ENCODE results near the gene FAM193A. TPM values are rescaled to one million over a fixed set of nuclear protein-coding genes. Genes with fewer than 3 reads are reported as not detected.
"Not testable (repeated sequence)": the region's sequence is repeated elsewhere in the genome, so short reads cannot be mapped to it uniquely, and the experiment has no call there.

The FAM193A gene
- total RNA-seq, 1 donor from 2014 or later, result 26.1 TPM

DNA sequence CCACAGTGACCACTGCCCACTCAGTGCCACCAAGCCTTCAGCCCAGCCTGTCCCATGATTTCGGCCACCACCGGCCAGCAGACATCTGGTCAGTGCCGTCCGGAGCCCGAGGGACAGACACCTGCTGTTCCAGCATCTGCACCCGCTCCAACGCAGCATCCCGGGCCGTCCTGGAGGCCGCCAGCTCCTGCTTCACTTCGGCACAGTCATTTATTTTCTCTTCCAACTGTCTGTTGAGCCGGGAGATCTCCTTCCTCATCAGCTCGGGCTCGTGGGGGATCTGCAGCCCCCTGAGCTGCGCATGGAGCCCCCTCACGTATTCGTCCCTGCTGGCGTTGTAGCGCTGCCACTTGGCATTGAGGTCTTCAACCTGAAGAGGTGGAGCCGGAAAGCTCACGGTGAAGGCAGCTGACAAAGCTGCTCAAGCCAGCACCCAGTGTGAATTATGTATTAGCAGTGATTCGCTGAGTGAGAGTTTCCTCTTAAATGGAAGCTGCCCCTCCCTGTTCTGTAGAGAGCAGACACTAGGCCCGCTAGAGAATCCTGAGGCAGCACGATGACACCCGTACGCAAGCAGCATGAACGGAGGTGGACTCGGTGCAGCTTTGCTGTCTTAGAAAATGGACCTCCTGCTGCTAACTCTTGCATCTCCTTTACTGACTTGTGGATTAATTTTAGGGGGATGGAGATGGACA lies 208.3 kb downstream of the FAM193A start:
- DNase-seq (ENCODE audit: extremely low read depth, low read depth, low spot score), result no peak

DNA sequence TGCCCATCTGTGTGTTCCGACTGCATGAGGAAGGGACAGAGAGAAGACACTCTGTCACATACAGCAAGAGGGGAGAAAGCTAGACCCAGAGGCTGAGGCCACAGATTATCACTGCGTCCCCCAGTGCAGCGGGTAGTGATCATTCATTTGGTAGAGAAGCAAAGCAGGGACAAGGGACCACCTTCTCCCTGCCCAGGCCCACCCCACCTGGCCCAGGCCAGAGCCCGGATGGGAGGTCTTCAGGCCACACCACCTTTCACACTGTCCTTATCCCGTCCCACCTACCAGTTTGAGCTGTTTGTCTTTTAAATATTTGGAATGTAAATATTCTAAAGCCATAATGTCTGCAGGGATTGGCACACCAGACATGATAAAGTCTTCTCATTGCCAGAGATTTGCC lies 209.1 kb downstream of the FAM193A start:
- no peak for DNase-seq (ENCODE audit: extremely low read depth, low read depth, low spot score)

DNA sequence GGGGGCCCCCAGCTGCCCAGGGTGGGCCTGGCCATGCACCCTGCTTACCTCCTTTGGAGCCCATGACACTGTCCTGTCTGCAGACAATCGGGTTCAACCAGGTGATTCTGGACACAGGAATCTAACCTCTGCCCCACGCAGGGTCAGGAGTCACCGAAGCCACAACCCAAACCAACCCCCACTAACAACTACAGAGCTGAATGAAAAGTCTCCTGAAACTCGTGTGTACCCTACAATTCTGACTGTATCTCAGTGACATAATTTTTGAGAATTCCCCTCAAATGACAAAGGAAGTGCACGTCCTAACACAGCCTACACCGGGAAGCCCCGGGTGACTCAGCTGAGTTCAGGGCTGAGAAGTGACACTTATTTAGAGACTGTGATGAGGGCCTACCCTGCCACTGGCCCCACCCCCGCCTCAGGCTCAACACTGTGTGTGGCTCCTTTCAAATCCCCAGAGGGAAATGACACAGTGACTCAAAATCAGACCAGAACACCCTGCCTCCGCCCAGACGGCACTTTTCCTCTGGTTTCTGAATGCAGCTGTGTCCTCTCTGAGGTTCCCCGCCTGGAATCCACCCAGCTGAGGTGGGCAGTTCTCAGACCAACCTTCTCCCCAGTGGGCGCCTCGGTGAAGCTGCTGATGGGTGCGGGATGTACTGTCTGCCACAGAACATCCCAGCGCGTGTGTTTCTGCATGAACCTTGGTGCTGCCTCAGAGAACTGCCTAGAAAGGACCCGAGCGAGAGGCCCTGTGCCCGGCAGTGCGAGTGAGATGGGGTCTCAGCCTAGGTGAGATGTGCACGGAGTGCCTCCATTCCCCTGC lies 209.7 kb downstream of the FAM193A start:
- no peak for DNase-seq (ENCODE audit: extremely low read depth, low read depth, low spot score)

DNA sequence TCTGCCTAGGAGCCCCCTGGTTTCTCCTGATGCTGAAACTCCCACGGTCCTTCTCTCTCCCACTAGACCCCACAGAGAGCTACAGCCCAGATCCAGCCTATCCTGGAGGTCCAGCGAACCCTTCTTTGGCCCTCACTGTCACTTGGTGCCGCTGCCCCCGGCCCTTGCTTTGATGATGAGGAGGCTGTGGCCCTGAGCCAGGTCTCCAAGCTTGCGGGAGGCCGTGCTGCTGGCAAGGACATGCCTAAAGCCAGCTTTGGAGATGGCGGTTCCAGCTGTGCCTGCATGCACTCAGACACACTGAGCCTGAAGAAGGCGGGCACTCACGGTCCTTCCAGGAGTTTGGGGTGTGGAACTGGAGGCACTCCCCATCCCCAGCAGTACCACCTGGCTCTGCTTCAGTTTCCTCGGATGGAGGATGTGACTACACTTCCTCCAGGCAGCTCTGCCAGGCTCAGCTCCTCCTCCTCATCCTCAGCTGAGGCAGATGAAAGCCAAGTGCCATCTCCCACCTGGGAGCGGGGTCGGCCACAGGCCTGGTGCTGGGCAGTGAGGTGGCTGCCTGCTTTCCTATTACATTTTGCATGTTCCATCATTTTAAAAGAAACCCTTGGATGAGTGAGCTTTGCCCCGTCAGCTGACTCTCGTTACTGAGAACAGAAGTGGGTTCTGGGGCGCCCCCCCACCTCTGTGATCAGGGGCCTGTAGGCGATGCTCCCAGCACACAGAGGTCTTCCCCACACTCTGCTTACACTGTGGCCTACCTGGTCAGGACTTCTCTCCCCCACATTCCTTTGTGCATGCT lies 210.6 kb downstream of the FAM193A start:
- DNase-seq (ENCODE audit: extremely low read depth, low read depth, low spot score), result no peak

DNA sequence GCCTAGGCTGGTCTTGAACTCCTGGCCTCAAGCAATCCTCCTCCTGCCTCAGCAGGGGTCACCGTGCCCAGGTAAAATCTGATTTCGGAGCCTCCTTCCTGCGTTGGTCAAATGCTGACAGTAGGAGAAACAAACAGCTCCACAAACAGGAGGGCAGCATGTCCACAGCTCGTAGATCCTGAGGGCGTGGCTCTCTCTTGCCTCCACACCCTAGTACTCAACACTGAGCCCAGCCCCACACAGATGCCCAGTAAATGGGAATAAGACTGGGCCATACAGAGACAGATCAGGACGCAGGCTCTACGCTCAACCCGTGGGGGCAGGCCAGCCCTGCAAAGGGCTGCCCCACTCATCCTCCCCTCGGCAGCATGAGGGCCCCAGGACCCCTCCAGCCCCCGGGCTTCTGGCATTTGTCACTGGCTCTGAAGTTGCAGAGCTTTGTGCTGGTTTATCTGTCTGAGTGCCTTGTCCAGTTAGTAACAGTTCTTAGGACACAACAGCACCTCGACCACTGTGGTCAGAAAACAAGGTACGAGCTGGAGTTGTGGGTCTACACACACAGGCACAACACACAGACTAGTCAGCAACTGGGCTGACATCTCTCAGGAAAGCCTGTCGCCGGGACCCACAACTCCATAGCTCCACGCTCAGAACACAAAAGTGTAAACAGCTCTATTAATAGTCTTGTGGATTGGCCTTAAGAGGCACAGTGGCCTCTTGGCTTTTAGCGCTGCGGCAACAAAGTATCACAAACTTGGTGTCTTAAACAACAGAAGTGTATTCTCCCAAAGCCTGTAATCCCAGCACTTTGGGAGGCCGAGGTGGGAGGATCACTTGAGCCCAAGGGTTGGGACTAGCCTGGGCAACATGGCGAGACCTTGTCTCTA lies 214.5 kb downstream of the FAM193A start:
- no peak for DNase-seq (ENCODE audit: extremely low read depth, low read depth, low spot score)

DNA sequence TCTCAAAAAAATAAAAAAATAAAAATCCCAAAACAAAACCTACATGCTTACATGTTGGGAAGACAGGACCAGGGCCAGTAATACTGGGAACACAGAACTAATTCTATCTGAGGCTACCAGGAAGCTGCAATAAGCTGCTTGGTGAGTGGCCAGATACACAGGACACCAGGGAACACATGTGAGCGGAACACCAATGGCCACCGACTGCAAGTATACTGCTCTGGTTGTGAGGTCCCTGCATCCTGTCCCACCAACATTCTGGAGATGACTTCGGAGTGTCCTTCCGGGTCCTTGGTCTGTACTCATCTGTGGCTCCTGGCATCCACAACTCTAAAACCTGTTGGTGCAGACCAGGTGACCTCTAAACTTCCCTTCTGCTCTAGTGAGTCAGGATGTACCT lies 217.0 kb downstream of the FAM193A start:
- no peak for DNase-seq (ENCODE audit: extremely low read depth, low read depth, low spot score)

DNA sequence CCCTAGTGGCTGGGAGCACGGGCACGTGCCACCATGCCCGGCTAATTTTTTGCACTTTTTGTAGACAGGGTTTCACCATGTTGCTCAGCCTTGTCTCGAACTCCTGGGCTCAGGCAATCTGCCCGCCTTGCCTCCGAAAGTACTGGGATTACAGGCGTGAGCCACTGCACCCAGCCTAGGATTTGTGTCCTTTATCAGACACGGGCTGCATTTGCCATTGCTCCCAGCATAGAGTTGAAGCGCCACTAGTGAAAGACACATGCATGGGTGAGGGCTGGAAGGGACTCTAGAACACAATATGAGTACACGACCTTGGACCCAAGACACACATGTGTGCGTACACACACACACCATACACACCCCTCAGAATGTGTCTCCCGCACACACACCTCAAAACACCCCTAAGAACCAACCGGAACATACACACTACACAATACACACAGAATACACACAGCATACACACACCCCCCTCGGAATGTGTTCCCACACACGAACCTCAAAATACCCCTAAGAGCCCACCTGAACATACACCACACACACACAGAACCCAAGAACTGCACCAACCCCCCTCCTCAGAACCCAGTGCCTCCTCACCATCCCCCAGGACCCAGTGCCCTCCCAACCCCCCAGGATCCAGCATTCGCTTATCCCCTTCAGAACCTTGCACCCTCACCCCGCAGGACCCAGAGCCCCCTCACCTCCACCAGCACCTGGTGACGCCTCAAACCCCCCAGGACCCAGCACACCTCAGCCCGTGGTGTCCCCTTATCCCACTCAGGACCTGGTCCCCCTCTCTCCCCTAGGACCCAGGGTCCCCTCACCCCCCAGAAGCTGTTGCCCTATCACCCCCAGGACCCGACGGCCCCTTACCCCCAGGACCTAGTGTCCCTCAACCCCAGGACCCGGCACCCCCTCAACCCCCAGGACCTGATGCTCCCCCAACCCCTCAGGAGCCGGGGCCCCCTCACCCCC lies 218.7 kb downstream of the FAM193A start:
- DNase-seq (ENCODE audit: extremely low read depth, low read depth, low spot score), result no peak

DNA sequence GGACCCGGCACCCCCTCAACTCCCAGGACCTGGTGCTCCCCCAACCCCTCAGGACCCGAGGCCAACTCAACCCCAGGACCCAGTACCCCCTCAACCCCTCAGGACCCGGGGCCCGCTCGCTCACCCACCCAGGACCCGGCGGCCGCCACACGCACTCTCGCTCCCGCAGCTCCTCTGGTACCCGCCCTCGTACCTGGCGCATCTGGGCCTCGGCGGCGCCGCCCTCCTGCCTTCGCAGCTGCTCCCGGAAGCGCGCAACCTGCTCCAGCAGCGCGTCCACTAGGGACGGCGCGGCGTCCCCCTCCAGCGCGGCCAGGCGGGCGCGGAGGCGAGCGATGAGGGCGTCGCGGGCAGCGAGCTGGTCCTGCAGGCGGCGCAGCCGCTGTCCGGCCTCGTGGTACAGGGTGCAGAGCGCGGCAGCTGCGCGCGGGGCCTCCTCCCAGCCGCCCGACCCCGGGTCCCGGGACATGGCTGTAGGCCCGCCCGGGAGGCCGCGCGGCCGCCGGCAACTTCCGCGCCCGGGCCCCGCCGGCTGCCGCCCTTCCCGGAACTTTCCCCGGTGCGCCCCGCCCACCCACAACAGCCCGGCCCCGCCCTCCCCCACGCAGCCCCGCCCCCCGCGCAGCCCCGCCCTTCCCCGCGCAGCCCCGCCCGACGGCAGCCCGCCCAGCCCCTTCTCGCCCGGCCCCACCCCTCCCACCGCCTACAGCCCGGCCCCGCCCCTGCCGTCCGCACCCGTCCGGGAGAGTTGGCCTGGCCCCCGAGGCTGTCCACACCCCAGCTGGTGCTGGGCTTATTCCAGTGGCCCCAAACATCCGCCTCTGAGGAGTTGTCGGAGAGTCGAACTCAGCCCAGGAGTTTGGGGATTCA lies 219.6 kb downstream of the FAM193A start, which contains the start of gene TNIP2:
Gene TNIP2, minus strand, starts transcription at position 516 of the 870 bp plus-strand sequence. Its CDS starts 47 bp downstream, at position 469.
- DNase-seq (ENCODE audit: extremely low read depth, low read depth, low spot score), result no peak

DNA sequence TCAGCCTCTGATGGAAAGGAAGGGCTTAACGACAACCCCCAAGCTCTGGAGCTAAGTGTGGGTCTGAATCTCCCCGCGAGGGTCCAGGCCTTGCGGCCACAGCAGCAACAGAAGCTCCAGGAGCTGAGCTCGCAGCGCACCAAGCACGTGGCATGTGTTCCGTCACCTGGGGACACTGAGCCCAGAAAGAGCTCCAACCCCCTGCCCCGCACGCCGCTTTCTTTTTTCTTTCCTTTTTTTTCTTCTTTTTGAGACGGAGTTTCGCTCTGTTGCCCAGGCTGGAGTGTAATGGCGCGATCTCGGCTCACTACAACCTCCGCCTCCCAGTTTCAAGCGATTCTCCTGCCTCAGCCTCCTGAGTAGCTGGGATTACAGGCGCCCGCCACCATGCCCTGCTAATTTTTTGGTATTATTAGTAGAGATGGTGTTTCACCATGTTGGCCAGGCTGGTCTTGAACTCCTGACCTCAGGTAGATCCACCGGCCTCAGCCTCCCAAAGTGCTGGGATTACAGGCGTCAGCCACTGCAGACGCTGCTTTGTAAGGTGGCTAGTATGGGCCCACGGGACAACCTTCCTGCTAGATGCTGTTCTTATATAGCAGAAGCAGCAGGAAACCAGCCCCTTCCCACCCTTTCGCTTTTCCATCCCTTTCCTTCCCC lies 220.4 kb downstream of the FAM193A start:
- DNase-seq (ENCODE audit: extremely low read depth, low read depth, low spot score), result no peak

DNA sequence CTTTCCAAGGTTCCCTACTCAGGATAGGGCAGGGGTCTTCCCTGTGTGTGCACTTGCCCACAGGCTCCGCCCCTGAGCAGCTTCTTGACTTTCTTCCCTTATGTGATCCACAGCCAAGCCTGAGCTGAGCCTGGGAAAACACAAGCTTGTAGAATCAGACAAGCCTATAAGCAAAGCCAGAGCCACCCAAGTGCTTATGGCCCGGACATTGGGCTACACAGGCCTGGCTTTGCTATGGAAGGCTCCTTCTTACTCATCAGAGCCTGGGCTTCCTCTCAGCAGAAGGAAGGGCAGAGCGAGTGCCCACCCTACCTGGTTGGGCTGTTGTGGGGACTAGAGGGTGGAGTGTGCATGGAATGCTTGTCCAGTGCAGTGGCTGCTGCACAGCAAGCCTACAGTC lies 221.0 kb downstream of the FAM193A start:
- DNase-seq (ENCODE audit: extremely low read depth, low read depth, low spot score), result no peak

DNA sequence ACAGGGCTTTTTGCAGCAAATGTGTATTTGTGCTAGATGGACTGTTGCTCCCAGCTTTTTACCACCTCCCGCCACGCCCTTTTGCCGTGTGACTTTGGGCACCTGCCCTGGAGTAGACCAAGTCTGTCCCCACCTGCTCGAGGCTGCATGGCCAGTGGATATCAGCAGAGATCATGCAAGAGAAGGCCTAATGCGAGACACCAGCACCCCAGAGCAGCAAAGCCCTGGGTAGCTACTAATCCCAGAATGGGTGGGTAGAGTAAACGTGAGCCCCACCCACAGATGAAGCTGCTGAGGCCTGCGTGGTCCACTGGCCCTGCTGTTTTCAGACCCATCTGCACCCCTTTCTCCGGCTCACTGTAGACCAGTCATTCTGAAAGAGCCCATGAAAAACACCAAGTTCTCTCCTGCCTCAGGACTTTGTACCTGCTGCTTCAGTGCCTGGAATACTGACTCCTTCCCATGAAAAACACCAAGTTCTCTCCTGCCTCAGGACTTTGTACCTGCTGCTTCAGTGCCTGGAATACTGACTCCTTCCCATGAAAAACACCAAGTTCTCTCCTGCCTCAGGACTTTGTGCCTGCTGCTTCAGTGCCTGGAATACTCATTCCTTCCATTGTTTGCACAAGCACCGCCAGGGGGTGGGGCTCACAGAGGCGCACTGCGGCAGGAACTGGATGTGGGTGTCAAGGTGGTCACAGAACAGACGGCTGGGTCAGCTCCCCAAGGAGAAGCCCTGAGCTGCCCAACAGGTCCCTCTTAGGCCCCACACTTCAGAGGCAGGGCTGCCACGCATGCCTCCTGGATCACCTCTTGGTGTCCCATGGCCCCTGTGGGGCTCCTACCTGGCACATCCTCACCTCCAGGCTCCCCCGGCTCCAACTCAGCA lies 224.8 kb downstream of the FAM193A start:
- DNase-seq (ENCODE audit: extremely low read depth, low read depth, low spot score), result no peak

DNA sequence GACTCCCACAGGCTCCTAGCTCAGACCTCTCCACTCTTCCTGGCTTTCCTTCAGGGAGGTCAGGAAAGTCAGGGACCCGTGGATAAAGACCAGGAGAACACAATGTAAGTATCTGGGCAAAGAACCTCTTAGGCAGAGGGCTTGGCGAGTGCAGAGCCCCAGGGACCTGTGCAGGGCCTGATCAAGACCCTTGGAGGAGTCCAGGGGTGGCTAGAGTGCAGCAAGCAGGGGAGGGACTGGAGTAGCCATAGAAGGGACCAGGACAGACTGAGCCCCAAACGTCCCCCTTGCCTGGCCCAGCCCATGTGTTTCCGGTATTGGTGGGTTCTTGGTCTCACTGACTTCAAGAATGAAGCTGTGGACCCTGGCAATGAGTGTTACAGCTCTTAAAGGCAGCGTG lies 225.6 kb downstream of the FAM193A start:
- no peak for DNase-seq (ENCODE audit: extremely low read depth, low read depth, low spot score)

DNA sequence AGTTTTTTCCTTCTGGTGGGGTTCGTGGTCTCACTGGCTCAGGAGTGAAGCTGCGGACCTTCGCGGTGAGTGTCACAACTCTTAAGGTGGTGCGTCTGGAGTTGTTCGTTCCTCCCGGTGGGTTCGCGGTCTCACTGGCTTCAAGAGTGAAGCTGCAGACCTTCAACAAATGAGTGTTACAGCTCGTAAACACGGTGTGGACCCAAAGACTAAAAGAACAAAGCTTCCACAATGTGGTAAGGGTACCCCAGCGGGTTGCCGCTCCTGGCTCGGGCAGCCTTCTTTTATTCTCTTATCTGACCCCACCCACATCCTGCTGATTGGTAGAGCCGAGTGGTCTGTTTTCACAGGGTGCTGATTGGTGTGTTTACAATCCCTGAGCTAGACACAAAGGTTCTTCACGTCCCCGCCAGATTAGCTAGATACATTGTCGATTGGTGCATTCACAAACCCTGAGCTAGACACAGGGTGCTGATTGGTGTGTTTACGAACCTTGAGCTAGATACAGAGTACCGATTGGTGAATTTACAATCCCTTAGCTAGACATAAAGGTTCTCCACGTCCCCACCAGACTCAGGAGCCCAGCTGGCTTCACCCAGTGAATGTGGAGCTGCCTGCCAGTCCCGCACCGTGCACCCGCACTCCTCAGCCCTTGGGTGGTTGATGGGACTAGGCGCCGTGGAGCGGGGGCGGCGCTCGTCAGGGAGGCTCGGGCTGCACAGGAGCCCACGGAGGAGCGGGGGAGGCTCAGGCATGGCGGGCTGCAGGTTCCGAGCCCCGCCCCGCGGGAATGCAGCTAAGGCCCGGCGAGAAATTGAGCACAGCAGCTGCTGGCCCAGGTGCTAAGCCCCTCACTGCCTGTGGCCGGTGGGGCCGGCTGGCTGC lies 226.3 kb downstream of the FAM193A start:
- not testable (repeated sequence) for DNase-seq (ENCODE audit: extremely low read depth, low read depth, low spot score)

DNA sequence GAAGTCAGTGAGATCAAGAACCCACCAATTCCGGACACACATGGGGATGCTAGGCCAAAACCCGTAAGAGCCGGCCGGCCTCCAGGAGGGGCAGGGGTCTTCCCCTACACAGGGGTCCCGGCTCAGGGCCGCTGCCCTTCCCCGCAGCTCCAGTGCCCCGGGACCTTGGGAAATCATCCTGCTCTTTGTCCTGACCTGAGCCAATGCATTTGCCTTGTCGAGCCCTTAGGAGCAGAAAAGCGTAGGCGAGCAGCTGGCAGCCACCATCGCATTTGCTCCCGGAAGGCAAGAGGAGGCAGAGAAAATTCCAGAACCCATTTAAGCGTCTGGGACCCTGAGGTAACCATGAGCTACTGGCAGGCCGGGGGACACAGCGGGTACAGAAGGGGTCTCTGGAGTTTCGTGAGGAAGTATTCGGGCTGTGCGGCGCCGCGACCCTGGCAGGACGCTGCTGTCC lies 227.1 kb downstream of the FAM193A start:
- DNase-seq (ENCODE audit: extremely low read depth, low read depth, low spot score), result no peak

DNA sequence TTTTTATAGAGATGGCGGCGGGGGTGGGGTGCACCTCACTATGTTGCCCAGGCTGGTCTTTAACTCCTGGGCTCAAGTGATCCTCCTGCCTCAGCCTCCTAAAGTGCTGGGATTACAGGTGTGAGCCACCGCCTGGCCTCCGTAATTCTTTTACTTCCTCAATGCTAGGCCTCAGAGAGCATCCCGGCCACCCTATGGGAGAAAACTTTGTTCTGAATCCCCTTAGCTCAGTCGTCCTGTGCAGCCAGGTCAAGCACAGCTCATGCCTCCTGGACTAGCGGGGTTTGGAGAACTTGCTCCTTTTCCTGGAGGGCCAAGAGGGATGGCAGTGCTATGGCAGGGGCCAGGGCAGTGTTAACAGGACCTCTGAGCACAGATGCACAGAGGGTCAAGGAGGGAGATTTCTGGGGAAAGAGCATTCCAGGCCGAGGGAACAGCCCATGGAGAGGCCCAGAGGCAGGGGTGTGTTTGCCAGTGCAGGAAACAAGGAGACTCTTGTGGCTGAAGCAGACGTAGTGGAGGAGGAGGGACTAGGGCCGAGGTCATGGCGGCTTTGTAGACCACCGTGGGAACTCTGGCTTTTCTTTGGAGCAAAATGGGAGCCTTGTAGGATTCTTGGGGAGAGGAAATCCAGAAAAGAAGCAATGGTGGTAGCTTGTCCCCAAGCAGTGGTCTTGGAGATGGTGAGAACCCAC lies 229.5 kb downstream of the FAM193A start:
- DNase-seq (ENCODE audit: extremely low read depth, low read depth, low spot score), result no peak
